GM06990 (cell line): ENCODE measurements around the gene ITGA3.

Source experiments
- DNase-seq: peaks from one replicate; pipeline ENCODE4 v3.0.0-alpha.2; 2011; ENCODE audit not compliant: insufficient read length; ENCODE audit errors: extremely low read depth
- H3K27me3 ChIP-seq: replicated peaks from 2 replicates; pipeline ENCODE4 v1.6.0; 2011; ENCODE audit warnings: low read length; ENCODE audit not compliant: control insufficient read depth, insufficient read depth
- H3K36me3 ChIP-seq: 2 replicates; pipeline ENCODE4 v1.5.1; 2011; ENCODE audit warnings: low read length; ENCODE audit not compliant: control insufficient read depth, insufficient read depth
- H3K4me3 ChIP-seq: replicated peaks from 2 replicates; pipeline ENCODE4 v1.5.1; 2011; ENCODE audit warnings: low read depth, mild to moderate bottlenecking, control low read depth, low read length
- CTCF ChIP-seq: IDR thresholded peaks from 2 replicates; pipeline ENCODE4 v1.5.1; 2011; ENCODE audit warnings: low read length, control low read depth, mild to moderate bottlenecking, inconsistent platforms; ENCODE audit not compliant: insufficient read depth, poor library complexity, severe bottlenecking

The ITGA3 gene

GRCh38 chr17:50063561-50064252 is 7.8 kb downstream of the ITGA3 start:
- no peak for DNase-seq
- Histone ChIP-seq H3K36me3 (peaks cover 2% of the 10 kb centered on the region), H3K4me3 (no peak overlapping the region), H3K27me3 (no peaks in the 10 kb centered on the region)
- no peak for TF ChIP-seq CTCF

- no peak for DNase-seq
- no peak overlapping the region for H3K4me3 ChIP-seq
Observed at GRCh38 chr17:50064253-50065001, 8.5 kb downstream of the ITGA3 start.

GRCh38 chr17:50065056-50065455 is 9.1 kb downstream of the ITGA3 start:
- Histone ChIP-seq H3K36me3 (peaks cover 5% of the 10 kb centered on the region), H3K4me3 (no peak overlapping the region), H3K27me3 (no peaks in the 10 kb centered on the region)
- no peak for DNase-seq
- no peak for TF ChIP-seq CTCF

More at GRCh38 chr17:50064253-50065001, 8.5 kb downstream of the ITGA3 start:
- Histone ChIP-seq H3K27me3 (no peaks in the 10 kb centered on the region), H3K36me3 (peaks cover 2% of the 10 kb centered on the region)
- TF ChIP-seq CTCF = no peak

GRCh38 chr17:50066995-50067394 is 11.1 kb downstream of the ITGA3 start:
- no peaks in the 10 kb centered on the region for H3K27me3 ChIP-seq
- peaks cover 5% of the 10 kb centered on the region for H3K36me3 ChIP-seq
- H3K4me3 ChIP-seq = no peak overlapping the region
- no peak for TF ChIP-seq CTCF
- no peak for DNase-seq

- no peak overlapping the region for H3K4me3 ChIP-seq
- H3K36me3 ChIP-seq = peaks cover 5% of the 10 kb centered on the region
- no peak for DNase-seq
- TF ChIP-seq CTCF = no peak
- H3K27me3 ChIP-seq = no peaks in the 10 kb centered on the region
Observed at GRCh38 chr17:50067996-50068395, 12.1 kb downstream of the ITGA3 start.
